H54 (cell line): Measurements from ENCODE around the gene TPD52L3.

ENCODE experiments used
- DNase-seq: peaks from one replicate; pipeline ENCODE4 v3.0.0; 2011; ENCODE audit warnings: low spot score, mixed read lengths; ENCODE audit not compliant: insufficient read length
- FAIRE-seq: peaks from 3 replicates; lab custom pipeline; 2011; peaks lifted over from hg19 to GRCh38; lab: Jason Lieb, UNC
- POLR2A ChIP-seq: IDR thresholded peaks from 2 replicates; pipeline ENCODE4 v1.6.1; 2011; ENCODE audit warnings: low read depth, mild to moderate bottlenecking, low read length

TPD52L3 gene

GRCh38 chr9:6328103-6328502 is at the start of gene TPD52L3:
Gene TPD52L3 (plus strand): TSS chr9:6328375. CDS start chr9:6328596, 221 bp downstream.
- no peak for TF ChIP-seq POLR2A
- FAIRE-seq (no peak), DNase-seq (no peak)

- TF ChIP-seq POLR2A, result no peak
- FAIRE-seq, result no peak
- DNase-seq, result no peak
Observed at GRCh38 chr9:6301858-6302257, 26.3 kb upstream of the TPD52L3 start.

DNA sequence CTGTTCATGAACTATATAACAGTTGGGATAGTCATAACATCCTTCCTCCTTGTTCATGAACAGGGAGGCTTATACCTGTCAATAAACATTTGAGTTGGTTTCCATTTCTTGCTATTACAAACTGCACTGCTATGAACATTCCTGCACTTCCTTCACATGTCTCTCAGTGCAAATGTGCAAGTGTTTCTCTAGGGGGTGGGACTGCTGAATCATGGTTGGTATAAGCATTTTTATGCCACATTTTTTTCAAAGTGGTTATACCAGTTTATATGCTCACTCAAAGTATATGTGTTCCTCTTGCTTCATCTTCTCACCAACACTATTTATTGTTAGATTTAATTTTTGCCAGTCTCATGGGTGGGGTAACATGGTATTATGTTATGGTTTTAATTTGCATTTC is 25.8 kb upstream of the TPD52L3 start:
- DNase-seq (no peak), FAIRE-seq (no peak)
- TF ChIP-seq POLR2A, result no peak

DNA sequence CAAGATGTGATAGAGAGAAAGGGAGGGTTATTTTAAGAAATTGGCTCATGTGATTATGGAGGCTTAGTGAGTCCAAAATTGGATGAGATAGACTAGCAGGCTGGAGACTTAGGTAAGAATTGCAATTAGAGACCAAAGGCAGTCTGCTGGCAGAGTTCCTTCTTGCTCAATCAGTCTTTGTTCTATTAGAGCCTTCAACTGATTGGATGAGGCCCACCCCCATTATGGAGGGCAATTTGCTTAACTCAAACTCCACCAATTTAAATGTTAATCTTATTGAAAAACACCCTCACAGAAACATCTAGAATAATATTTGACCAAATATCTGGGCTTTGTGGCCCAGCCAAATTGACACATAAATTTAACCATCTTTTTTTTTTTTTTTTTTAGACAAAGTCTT is 23.9 kb upstream of the TPD52L3 start:
- FAIRE-seq (no peak), DNase-seq (no peak)
- no peak for TF ChIP-seq POLR2A

DNA sequence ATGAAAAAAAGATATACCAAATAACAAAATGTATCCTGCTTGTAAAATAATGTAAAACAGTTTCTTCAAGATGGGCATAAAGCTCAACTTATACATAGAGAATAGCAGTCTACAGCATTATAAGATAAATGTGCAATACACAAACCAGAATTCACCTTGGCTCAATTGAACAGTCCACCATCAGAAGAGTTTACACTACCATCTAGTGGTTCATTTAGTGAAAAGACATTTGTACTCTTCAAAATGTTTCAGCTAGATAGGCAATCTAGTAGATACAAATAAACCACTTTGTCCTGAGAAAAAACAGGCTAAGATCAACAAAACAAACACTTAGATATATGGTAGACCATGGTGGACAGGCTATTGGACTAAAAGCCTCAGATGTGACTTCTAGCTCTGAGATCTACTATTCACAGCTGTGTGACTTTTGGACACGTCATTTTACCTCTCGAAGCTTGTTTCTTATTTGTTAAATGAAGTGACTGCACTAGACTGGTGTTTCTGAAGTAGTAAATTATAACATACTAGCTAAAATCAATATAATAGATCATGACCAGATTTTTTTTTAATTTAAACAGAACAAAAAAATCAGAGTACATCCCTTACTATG is 22.1 kb upstream of the TPD52L3 start:
- no peak for TF ChIP-seq POLR2A
- peak; percentile 69 for FAIRE-seq
- DNase-seq, result no peak

DNA sequence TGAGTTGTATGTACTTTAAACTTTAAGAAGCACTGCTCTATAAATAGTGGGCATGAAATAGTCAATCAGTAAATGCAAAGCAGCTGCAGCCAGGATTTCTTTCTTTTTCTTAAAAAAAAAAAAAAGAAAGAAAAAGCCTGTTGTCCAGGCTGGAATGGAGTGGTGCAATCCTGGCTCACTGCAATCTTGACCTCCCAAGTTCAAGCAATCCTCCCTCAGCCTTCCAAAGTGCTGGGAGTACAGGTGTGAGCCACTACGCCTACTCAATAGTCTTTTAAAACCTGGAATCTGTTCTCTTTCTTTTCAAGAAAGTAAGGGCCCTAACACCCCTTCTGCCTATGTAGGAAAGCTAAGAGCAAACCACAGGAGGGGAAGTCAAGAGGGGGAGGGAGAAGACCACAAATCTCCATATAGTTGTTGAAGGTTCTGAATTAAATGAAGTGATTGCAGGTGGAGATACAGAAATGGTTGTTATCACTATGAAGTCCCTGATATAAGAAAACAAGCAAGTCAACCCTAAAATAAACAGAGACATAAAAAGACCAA is 20.6 kb upstream of the TPD52L3 start:
- DNase-seq (no peak), FAIRE-seq (no peak)
- TF ChIP-seq POLR2A, result no peak

- FAIRE-seq (no peak), DNase-seq (no peak)
- no peak for TF ChIP-seq POLR2A
Observed at GRCh38 chr9:6330958-6331634, 2.9 kb downstream of the TPD52L3 start.

DNA sequence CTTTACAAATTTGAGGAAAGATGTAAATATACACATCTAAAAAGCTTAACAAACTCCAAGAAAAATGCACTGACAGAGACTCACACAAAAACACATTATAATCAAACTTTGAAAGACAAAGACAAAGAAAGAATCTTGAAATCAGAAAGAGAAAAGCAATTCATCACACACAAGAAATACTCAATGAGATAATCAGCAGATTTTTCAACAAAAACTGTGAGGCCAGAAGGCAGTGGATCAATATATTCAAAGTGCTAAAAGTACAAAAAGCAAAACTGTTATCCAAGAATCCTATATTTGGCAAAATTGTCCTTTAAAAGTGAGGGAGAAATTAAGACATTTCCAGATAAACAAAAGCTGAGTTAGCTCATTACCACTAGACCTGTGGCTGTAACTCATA is 6.1 kb downstream of the TPD52L3 start:
- DNase-seq, result no peak
- no peak for FAIRE-seq
- no peak for TF ChIP-seq POLR2A

DNA sequence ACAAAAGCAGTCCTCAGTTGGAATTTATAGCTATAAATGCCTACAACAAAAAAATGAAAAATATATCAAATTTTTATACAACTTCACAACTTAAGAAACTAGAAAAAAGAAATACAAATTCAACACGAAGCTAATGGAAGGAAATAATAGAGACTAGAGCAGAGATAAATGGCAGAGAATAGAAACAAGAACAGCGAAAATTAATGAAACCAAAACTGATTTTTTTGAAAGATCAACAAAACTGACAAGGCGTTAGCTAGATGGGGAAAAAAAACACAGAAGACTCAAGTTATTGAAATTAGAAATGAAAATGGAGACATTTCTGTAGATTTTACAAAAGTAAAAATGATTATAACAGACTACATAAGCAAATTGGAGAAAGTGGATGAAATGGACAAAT is 20.6 kb downstream of the TPD52L3 start:
- FAIRE-seq (no peak), DNase-seq (no peak)
- no peak for TF ChIP-seq POLR2A

DNA sequence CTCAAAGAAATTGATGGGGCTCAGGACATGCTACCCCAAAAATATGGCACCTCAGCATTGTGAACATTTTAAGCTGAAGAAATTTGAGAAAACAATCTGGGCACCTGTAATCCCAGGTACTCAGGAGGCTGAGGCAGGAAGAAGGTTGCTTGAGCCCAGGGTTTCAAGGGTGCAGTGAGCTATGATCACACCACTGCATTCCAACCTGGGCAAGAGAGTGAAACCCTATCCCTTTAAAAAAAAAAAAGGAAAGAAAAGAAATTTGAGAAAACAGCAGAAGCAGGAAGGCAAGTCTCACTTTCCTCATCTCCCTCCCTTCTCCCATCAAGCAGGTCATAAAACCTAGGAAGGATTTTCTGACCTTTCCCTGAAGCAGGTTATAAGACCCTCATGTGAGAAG is 23.6 kb downstream of the TPD52L3 start:
- no peak for TF ChIP-seq POLR2A
- FAIRE-seq (no peak), DNase-seq (no peak)

GRCh38 chr9:6354072-6354686 is 26.0 kb downstream of the TPD52L3 start:
- DNase-seq (peak; percentile 40), FAIRE-seq (peak; percentile 89)
- TF ChIP-seq POLR2A, result no peak

- DNase-seq (peak; percentile 6), FAIRE-seq (peak; percentile 91)
Observed at GRCh38 chr9:6355728-6356127, 27.6 kb downstream of the TPD52L3 start.

DNA sequence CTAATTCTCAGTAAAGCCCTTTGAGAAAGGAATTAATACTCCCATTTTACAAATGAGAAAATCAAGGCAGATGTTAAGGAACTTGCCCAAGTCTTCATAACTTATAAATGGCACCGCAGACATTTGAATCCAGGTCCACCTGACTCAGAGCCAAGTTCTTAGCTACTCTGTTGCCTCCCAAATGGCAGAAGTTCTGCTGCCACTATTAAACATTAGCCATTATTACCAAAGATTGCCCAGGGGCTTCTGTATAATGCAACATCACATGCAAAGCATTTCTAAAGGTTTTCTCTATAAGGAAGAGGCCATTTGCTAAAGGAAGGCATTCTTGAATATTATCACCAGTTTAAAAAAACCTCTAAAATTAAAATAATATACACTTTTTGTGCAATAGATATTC is 28.3 kb downstream of the TPD52L3 start:
- no peak for TF ChIP-seq POLR2A
- no peak for FAIRE-seq
- DNase-seq, result no peak

More at GRCh38 chr9:6355728-6356127, 27.6 kb downstream of the TPD52L3 start:
- no peak for TF ChIP-seq POLR2A

- no peak for TF ChIP-seq POLR2A
- FAIRE-seq, result no peak
- DNase-seq, result no peak
Observed at GRCh38 chr9:6356904-6357303, 28.7 kb downstream of the TPD52L3 start.
